Activated T-cell treated with anti-CD3 and anti-CD28 coated beads for 24 hours (primary cell): Measurements from ENCODE around the gene CFAP54.
A peak's percentile ranks its signal among the peaks of the same experiment; 100 is the strongest.
"Not testable (repeated sequence)": the region's sequence is repeated elsewhere in the genome, so short reads cannot be mapped to it uniquely, and the experiment has no call there.

Experiments
- DNase-seq: peaks from one replicate; pipeline ENCODE4 v3.0.0-alpha.2; 2020; ENCODE audit warnings: low read depth

The CFAP54 gene

DNA sequence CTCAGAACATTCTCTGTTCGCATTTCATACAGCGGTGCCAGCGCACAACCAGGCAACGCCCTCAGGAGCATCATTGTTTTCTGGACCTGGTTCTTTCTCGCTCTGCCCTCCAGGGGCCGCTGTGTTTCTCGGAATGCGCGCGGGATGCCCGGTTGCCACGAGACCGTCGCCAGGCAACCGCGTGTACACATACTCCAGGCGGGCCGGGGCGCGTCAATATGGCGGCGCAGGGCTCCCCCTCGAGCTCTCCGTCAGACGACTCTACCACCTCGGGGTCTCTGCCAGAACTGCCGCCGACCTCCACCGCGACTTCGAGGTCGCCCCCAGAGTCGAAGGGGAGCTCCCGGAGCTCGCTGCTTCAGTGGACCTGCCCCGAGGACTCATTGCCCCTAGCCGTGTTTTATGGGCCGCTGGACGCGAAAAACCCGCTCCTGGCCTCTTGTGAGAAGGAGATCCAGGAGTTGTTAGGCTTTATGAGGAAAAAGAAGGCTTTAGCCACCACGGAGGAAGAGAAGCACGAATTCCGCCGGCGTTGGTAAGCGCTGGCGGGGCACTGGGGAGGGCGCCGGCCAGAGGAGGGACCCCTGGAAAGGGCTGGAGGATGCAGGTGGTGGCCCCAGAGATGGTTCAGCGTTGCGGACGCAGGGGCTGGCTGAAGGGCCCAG is at the start of gene CFAP54:
CFAP54 (plus strand) TSS at position 186 of the 665 bp plus-strand sequence; CDS start at position 219, 33 bp downstream.
- DNase-seq: peak; percentile 90

DNA sequence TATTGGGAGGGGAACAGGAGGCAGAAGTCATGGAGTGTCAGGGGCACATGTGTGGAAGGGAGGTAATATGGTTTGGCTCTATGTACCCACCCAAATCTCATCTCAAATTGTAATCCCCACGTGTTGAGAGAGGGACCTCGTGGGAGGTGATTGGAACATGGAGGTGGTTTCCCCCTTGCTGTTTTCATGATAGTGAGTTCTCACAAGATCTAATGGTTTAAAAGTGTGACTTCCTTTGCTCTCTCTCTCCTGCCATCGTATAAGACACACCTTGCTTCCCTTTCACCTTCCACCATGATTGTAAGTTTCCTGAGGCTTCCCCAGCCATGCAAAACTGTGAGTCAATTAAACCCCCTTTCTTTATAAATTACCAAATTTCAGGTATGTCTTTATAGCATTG is 47.6 kb upstream of the CFAP54 start:
- no peak for DNase-seq

DNA sequence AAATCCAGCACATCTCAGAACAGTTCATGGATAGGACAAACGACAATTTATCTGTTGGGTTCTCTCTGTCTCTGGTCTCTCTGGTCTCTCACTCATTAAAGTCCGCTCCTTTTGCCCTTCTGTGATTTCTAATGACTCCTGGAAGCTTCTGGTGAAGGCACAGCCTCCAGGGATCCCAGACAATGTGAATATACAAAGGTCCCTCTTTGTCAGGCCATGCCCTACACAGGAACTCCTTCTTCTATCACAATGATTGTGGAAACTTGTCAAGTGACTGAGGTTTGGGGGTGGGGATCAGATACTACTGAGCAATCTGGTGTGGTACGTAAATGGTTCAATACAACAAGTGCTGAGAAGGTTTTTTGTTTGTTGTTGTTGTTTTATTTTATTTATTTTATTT is 46.5 kb upstream of the CFAP54 start:
- no peak for DNase-seq

DNA sequence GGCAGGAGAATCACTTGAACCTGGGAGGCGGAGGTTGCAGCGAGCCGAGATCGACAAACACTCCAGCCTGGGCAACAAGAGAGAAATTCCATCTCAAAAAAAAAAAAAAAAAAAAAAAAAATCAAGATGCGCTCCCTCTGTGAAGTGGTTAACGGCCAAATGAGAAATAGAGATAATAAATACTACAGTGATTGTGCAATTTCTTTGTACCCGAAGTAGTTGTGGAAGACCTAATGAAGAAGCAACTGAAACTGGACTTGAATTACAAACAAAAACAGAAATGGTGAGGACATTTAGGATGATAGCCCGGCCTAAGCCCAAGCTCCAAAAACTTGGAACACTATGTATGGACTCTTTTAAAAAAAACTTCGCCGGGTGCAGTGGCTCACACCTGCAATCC is 45.0 kb upstream of the CFAP54 start:
- DNase-seq: no peak

DNA sequence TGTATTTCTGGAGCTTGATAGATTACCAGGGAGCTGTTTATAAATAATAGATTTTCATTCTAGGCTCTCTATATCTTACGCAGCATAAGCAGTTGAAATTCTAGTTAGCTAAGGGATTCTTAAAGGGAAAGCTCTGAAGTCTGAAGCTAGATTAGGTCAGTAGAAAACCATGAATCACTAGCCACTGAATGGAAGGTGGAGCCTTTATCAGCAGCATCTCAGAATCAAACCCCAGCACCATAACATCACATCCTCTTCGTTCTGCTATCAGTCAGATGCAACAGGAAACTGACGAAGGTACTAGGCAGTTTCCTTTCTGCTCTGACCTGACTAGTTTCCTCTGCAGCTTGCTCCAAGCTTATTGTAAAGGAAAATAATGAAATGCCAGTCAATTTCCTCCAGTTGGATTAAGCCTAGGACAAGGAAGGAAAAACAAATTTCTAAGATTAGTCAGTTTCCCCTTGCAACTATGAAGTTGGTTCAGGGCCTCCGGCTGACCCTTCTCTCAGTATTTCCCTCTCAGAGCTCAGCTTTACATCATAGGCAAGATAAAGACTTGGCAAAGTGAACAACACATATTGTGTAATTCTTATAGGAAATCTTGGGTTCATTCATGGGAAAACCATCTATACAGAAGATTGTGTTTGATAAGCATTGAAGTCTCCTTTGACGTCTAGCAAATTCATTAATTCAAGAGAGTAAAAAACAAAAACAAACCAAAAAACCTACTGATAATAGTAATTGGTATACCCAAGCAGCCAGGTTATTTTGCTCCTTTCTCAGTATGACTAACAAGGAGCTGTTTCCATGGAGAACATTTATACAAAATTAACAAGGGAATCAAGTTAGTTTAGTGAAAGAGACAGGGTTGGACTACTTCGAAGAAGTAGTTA is 43.4 kb upstream of the CFAP54 start:
- peak; percentile 45 for DNase-seq

GRCh38 chr12:96447256-96447655 is 42.1 kb upstream of the CFAP54 start:
- no peak for DNase-seq

GRCh38 chr12:96448300-96448699 is 41.1 kb upstream of the CFAP54 start:
- DNase-seq: no peak

- no peak for DNase-seq
Observed at GRCh38 chr12:96452261-96452922, 37.0 kb upstream of the CFAP54 start.

GRCh38 chr12:96454396-96454795 is 35.0 kb upstream of the CFAP54 start:
- DNase-seq: no peak

GRCh38 chr12:96456265-96456974 is 33.0 kb upstream of the CFAP54 start:
- DNase-seq: no peak

GRCh38 chr12:96457191-96457930 is 32.0 kb upstream of the CFAP54 start:
- DNase-seq: no peak

DNA sequence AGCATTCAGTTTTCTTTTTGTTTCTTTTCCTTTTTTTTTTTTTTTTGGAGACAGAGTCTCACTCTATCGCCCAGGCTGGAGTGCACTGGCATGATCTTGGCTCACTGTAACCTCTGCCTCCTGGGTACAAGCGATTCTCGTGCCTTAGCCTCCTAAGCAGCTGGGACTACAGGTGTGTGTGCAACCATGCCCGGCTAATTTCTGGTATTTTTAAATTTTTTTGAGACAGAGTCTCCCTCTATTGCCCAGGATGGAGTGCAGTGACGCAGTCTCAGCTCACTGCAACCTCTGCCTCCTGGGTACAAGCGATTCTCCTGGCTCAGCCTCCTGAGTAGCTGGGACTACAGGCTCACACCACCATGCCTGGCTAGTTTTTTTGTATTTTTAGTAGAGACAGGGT is 30.1 kb upstream of the CFAP54 start:
- DNase-seq: not testable (repeated sequence)

GRCh38 chr12:96462571-96463280 is 26.7 kb upstream of the CFAP54 start:
- no peak for DNase-seq

- DNase-seq: no peak
Observed at GRCh38 chr12:96465896-96466295, 23.5 kb upstream of the CFAP54 start.

- no peak for DNase-seq
Observed at GRCh38 chr12:96466939-96467751, 22.2 kb upstream of the CFAP54 start.

GRCh38 chr12:96471368-96472050 is 17.9 kb upstream of the CFAP54 start:
- DNase-seq: no peak

DNA sequence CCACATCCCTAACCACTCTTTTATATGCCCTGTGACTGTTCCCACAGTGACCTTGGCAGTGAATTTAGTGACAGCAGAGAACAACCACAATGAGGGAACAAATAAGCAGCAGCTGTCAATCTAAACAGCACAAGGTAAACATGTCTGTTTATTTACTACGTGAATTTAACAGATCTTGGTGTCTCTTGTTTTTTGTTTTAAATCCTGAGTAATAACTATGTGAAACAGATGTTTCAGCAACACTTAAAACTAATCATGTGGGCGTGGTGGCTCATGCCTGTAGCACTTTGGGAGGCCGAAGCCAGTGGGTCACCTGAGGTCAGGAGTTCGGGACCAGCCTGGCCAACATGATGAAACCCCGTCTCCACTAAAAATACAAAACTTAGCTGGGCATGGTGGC is 17.0 kb upstream of the CFAP54 start:
- no peak for DNase-seq

- DNase-seq: no peak
Observed at GRCh38 chr12:96473394-96474093, 15.8 kb upstream of the CFAP54 start.

- DNase-seq: no peak
Observed at GRCh38 chr12:96474206-96474605, 15.2 kb upstream of the CFAP54 start.
